ENCODE results near the gene OR8G5.
"Not testable (repeated sequence)": the region's sequence is repeated elsewhere in the genome, so short reads cannot be mapped to it uniquely, and the experiment has no call there.

The OR8G5 gene

GRCh38 chr11:124219126-124219525 is 37.0 kb upstream of the OR8G5 start:
- no peak for TF ChIP-seq CTCF (IDR thresholded peaks at IDR 0.05; ENCODE audit: low read depth, low read length, missing control alignments)
- no peak for DNase-seq (ENCODE audit: extremely low read depth, low read depth)
- H3K4me3 ChIP-seq (replicated peaks; ENCODE audit: low read depth, low read length), result no peak overlapping the region

- DNase-seq (ENCODE audit: extremely low read depth, low read depth), result no peak
- TF ChIP-seq CTCF (IDR thresholded peaks at IDR 0.05; ENCODE audit: low read depth, low read length, missing control alignments), result no peak
Observed at GRCh38 chr11:124222407-124222806, 33.8 kb upstream of the OR8G5 start.

GRCh38 chr11:124224618-124225423 is 31.4 kb upstream of the OR8G5 start:
- not testable (repeated sequence) for DNase-seq (ENCODE audit: extremely low read depth, low read depth); H3K4me3 ChIP-seq (replicated peaks; ENCODE audit: low read depth, low read length)

More at GRCh38 chr11:124222407-124222806, 33.8 kb upstream of the OR8G5 start:
- H3K4me3 ChIP-seq (replicated peaks; ENCODE audit: low read depth, low read length), result no peak overlapping the region

- no peak for DNase-seq (ENCODE audit: extremely low read depth, low read depth)
- TF ChIP-seq CTCF (IDR thresholded peaks at IDR 0.05; ENCODE audit: low read depth, low read length, missing control alignments), result no peak
- no peak overlapping the region for H3K4me3 ChIP-seq (replicated peaks; ENCODE audit: low read depth, low read length)
Observed at GRCh38 chr11:124225471-124225870, 30.7 kb upstream of the OR8G5 start.

GRCh38 chr11:124233376-124233775 is 22.8 kb upstream of the OR8G5 start:
- no peak for TF ChIP-seq CTCF (IDR thresholded peaks at IDR 0.05; ENCODE audit: low read depth, low read length, missing control alignments)
- no peak for DNase-seq (ENCODE audit: extremely low read depth, low read depth)
- H3K4me3 ChIP-seq (replicated peaks; ENCODE audit: low read depth, low read length), result no peak overlapping the region

- DNase-seq (ENCODE audit: extremely low read depth, low read depth), result no peak
- TF ChIP-seq CTCF (IDR thresholded peaks at IDR 0.05; ENCODE audit: low read depth, low read length, missing control alignments), result no peak
- no peak overlapping the region for H3K4me3 ChIP-seq (replicated peaks; ENCODE audit: low read depth, low read length)
Observed at GRCh38 chr11:124238512-124238911, 17.7 kb upstream of the OR8G5 start.

GRCh38 chr11:124240621-124241397 is 15.4 kb upstream of the OR8G5 start, which contains the start of gene OR8G1:
Gene OR8G1, plus strand, starts transcription at chr11:124241095. Its CDS starts 8,581 bp downstream, at chr11:124249676.
- no peak for TF ChIP-seq CTCF (IDR thresholded peaks at IDR 0.05; ENCODE audit: low read depth, low read length, missing control alignments)
- no peak for DNase-seq (ENCODE audit: extremely low read depth, low read depth)
- H3K4me3 ChIP-seq (replicated peaks; ENCODE audit: low read depth, low read length), result no peak within 1 kb of the TSS

GRCh38 chr11:124249869-124250268 is 6.3 kb upstream of the OR8G5 start:
- H3K4me3 ChIP-seq (replicated peaks; ENCODE audit: low read depth, low read length); DNase-seq (ENCODE audit: extremely low read depth, low read depth): not testable (repeated sequence)

GRCh38 chr11:124265041-124265440 is 8.9 kb downstream of the OR8G5 start:
- DNase-seq (ENCODE audit: extremely low read depth, low read depth); H3K4me3 ChIP-seq (replicated peaks; ENCODE audit: low read depth, low read length): not testable (repeated sequence)

GRCh38 chr11:124270886-124271285 is 14.7 kb downstream of the OR8G5 start:
- DNase-seq (ENCODE audit: extremely low read depth, low read depth), result not testable (repeated sequence)

More at GRCh38 chr11:124270886-124271285, 14.7 kb downstream of the OR8G5 start:
- H3K4me3 ChIP-seq (replicated peaks; ENCODE audit: low read depth, low read length), result not testable (repeated sequence)

All from HFF-Myc (cell line).